NCI-H446 (cell line): ENCODE data around the gene PLXNB2.

Experiments used
- DNase-seq, 2 experiments: peaks; one replicate each; lab custom pipeline; 2025; lab: John Stamatoyannopoulos, UW

PLXNB2 gene

DNA sequence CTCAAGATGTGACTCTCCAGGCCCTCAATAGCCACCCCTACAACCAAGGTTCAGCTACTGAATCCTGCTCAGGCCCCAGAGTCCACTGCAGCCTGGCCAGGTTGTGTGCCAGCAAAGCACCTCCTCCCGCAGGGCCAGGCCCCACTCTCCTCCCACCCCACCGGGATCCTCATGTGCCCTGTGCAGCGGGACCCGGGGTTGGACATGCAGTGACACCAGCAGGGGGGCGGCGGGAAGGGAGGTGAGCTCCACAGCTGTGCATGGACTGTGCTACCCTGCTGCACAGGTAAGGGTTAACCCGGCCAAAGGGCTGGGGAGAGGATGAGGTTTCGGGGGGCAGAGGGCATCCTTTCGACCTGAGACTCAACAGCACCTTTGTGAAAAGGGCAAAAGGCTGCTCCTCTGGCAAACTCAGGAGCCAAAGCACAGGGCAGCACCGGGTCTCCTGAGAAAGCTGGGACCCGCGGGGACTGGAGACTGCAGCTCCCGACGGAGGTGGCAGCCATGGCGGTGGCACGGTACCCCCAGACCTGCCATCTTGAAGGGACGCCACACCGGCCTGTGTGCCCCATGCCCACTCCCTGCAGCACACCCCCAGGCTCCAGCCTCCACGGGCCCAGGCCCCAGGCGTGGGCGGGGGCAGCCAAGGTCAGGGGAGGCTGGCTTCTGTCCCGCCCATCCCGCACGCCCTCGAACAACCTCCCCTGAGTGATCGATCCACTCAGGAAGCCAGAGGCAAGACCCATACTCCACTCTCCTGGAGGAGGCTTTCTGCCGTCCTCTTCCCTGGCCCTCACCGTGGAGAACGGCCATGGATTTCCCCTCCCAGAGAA, 10.6 kb downstream of the PLXNB2 start:
- no peak for DNase-seq

DNA sequence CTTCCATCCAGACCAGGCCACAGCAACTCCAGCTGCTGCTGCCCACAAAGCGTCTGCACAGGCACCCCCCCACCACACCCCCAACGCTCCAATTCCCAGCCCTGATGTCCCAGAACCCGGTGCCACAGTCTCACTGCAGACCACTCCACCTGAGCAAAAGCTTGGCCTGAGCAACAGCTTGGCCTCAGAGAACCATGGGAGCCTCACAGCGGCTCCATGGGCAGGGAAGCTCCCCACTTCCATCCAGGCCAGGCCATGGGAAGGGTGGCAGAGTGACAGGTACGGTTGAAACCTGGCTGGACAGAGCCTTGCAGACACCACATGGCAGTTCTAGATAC, 13.2 kb downstream of the PLXNB2 start:
- DNase-seq: no peak

DNA sequence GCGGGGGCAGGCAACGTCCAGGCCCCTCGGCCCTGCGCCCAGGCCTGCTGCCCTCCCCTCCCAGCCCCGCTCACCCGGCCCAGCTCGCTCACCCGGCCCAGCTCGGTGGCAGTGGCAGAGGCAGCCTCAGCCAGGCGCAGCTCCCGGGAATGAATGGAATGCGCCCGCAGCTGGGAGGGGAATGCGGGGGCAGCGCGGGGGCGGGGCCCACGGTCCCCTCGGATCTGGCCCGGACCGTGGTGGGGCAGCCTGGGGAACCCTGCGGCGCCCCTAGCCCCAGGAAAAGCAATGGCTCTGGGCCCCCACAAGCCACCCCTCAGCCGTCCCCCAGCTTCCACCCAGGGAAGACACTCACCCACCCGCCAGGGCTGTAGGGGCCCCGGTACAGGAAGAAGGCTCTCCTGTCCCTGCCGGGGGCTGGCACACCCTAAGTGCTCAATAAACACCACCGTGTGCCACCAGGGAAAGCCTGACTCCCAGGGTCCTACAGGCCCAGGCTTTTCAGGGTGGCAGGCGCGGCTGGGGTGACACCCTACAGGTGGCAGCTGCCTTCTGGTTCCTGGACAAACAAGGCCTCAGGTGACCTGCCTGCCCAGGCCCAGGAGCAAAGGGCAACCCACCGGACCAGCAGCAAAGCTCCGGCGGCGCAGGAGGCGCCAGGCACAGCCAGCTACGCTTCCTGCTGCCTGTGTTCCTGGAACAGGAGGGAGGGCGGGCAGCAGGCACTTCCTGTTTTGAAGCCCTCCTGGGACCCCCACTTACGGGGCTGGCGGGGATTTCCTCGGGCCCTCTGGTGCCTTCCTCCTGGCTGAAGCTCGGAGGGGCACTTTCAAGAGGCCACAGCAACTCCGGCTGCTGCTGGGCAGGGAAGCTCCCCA, 13.8 kb downstream of the PLXNB2 start:
- DNase-seq: no peak

GRCh38 chr22:50292643-50293440, 14.6 kb downstream of the PLXNB2 start:
- no peak for DNase-seq

- DNase-seq: no peak
These were observed 17.4 kb downstream of the PLXNB2 start for GRCh38 chr22:50289942-50290630.

- no peak for DNase-seq
These were observed 18.1 kb downstream of the PLXNB2 start for GRCh38 chr22:50289151-50289941.

- DNase-seq: no peak
These were observed 19.7 kb downstream of the PLXNB2 start for GRCh38 chr22:50287731-50288130.

DNA sequence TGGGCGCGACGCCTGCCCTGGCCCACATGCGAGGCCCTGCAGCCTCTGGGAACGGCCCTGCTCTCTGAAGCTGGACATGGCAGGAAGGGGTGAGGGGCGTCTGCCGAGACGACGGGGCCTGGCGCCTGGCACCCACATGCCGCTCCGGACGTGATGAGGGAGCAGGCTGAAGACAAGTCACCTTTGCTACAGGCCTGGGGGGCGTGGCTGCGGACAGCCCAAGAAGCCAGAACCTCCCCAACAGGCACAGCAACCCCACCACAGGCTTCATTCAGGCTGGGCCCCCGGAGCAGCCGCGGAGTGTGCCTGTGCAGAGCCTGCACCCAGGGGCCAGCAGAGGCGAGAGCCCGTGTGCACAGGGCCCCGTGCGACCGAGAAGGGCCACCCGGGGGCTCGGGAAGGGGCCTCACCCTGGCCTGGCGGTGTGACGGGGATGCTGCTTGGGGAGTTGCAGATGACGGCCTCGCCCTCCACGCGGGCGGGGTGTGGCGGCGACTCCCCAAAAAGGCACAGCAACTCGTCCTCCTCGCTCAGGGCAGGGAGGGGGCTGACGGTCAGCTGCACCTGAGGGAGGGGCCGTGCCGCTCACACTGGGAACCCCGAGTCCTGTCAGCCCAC, 20.6 kb downstream of the PLXNB2 start:
- DNase-seq: no peak

DNA sequence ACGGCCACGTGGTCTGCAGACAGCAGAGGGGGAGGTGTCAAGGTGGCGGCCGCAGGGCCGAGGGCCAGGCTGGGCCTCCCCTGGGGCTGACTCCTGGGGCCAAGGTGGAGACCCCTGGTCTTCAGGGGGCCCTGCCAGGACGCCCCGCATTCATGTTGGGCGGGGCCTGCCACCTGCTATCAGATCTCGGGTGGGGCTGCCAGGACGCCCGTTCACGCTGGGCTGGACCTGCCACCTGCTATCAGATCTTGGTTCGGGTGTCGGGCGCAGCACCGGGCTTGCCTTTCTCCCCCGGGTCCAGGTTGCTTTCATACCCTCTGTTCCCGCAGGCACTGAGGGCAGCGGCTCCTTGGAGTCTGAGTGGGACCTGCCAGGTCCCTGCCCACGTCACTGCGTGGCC, 21.2 kb downstream of the PLXNB2 start:
- no peak for DNase-seq

DNA sequence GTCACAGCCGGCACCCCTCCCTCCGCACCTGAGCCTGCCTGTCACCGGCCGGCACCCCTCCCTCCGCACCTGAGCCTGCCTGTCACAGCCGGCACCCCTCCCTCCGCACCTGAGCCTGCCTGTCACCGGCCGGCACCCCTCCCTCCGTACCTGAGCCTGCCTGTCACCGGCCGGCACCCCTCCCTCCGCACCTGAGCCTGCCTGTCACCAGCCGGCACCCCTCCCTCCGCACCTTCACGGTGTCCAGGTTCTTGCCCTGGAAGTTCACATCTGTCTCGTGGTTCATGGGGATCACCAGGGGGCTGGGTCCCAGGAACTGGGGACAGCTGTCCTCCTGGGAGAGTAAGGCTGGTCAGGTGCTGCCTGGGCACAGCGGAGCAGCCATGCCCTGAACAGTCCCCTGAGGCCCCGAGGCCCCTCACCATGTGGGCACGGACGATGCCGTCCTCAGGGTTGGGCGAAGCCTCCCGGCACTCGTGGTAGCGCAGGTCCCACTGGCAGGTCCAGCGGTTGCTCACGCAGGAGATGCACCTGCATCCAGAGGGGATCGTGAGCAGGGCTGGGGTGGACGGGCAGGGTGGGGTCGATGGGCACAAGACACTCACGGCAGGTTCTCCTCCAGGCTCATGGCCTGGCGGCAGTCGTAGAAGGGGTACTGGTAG, 21.7 kb downstream of the PLXNB2 start:
- no peak for DNase-seq

- DNase-seq: no peak
These were observed 23.0 kb downstream of the PLXNB2 start for GRCh38 chr22:50284479-50284878.

GRCh38 chr22:50283821-50284220, 23.6 kb downstream of the PLXNB2 start:
- no peak for DNase-seq

GRCh38 chr22:50282361-50283155, 24.9 kb downstream of the PLXNB2 start:
- DNase-seq: no peak

DNA sequence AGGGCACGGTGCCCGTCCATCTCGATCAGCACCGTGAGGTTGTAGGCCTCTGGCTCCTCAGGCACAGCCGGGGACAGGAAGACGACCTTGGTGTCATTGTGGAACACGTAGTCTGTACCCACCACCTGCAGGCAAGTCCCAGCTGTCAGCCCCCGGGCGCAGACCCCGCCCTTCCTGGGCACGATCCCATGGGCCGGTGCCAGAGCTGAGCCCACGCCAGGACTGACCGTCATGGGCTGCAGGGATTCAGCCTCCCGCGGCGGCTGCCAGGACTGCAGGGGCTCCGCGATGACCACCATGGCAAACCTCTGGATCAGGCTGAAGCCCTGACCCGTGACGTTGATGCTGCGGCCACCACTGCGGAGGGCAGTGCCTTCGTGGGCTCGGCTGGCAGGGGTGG, 25.5 kb downstream of the PLXNB2 start:
- DNase-seq: no peak

GRCh38 chr22:50281384-50281760, 26.1 kb downstream of the PLXNB2 start:
- DNase-seq: no peak

DNA sequence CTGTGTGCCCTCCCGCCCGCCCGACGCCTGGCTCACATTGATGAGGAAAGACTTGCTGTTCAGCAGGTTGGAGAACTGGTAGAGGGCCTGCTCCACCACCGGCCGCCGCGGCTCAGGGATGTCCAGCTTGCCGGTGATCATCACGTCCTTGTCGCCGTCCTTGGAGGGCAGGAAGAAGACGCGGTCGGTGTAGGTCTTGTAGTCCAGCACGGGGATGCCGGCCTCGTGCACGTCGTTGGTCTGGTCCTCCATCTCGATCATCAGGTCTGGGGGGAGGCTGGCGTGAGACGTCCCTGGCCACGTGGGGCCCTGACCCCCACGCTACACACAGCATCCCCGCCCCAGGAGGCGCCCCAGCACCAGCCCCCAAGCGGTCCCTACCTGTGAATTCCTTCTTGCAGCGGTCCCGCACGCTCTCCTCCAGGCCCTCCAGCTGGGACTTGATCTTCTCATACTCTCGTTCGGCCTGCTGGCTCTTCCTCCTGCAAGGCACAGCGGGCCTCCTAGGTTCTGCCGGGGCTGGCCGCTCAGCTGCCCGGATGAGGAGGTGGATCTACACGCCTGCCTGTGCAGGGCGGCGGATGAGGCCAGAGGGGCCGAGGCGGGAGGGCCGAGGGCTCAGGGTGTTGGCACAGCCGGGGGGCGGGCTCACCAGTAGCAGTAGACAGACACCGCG, 26.6 kb downstream of the PLXNB2 start:
- DNase-seq: no peak

- DNase-seq: no peak
These were observed 27.3 kb downstream of the PLXNB2 start for GRCh38 chr22:50280022-50280707.
